GM12878 (cell line): ENCODE results near the gene CTXN1. TPM values are rescaled to one million over a fixed set of nuclear protein-coding genes. Genes with fewer than 3 reads are reported as not detected.

ENCODE experiments used
- ATAC-seq: fragments of 200-7000 bp; cut with Tn5 transposase; 3 replicates; pipeline ENCODE4 v1.9.1; 2020; ENCODE audit warnings: mild to moderate bottlenecking, moderate library complexity
- BruUV-seq: library from RNA; stranded (reverse); fragments of 400-500 nt; replicated peaks from 2 replicates; lab custom pipeline; 2021; lab: Mats Ljungman, UMichigan
- CTCF ChIA-PET: fragments of 300-600 bp; sonication (Branson Sonifier 250); formaldehyde crosslinking; extraction: SDS; loops from one replicate; lab custom pipeline; 2021; ENCODE audit warnings: inconsistent platforms; lab: Yijun Ruan, JAX
- POLR2A ChIA-PET: fragments of 350-600 bp; formaldehyde crosslinking; extraction: SDS; loops from one replicate; lab custom pipeline; 2021; ENCODE audit warnings: inconsistent platforms; lab: Charles Lee
- RAD21 ChIA-PET: fragments of 300-600 bp; sonication (Branson Sonifier 250); formaldehyde crosslinking; loops from one replicate; lab custom pipeline; 2023; ENCODE audit warnings: antibody characterized with exemption; ENCODE audit not compliant: unreplicated experiment; lab: Charles Lee
- SMC1A ChIA-PET: fragments of 300-600 bp; sonication (Branson Sonifier 250); formaldehyde crosslinking; loops from one replicate; lab custom pipeline; 2023; ENCODE audit not compliant: unreplicated experiment, uncharacterized antibody; lab: Charles Lee
- DNase-seq: peaks from one replicate; pipeline ENCODE4 v3.0.0-alpha.2; 2011; ENCODE audit warnings: low read depth, low spot score
- FAIRE-seq: peaks from 3 replicates; lab custom pipeline; 2011; peaks lifted over from hg19 to GRCh38; lab: Jason Lieb, UNC
- H2AFZ ChIP-seq: 2 replicates; pipeline ENCODE4 v1.6.0; 2011; ENCODE audit warnings: low read depth, low read length, control low read depth; ENCODE audit not compliant: control insufficient read depth
- H3K27ac ChIP-seq: 2 replicates; pipeline ENCODE4 v1.5.1; 2011; ENCODE audit warnings: control low read depth; ENCODE audit not compliant: control insufficient read depth, insufficient read depth
- H3K27me3 ChIP-seq, 2 experiments: replicated peaks in 1 of 2; 2 replicates each; pipeline versions ENCODE4 v1.6.0 to v1.6.1; 2011; ENCODE audit warnings: low read length in 1 of 2; ENCODE audit not compliant: control insufficient read depth in 2 of 2, insufficient read depth in 2 of 2
- H3K36me3 ChIP-seq, 2 experiments: 2 replicates each; pipeline ENCODE4 v1.5.1; 2011; ENCODE audit warnings: low read length in 1 of 2; ENCODE audit not compliant: control insufficient read depth in 2 of 2, insufficient read depth in 2 of 2
- H3K4me1 ChIP-seq: 2 replicates; pipeline ENCODE4 v1.6.1; 2011; ENCODE audit warnings: mild to moderate bottlenecking, low read length, moderate library complexity, mixed read lengths; ENCODE audit not compliant: control insufficient read depth, insufficient read depth
- H3K4me2 ChIP-seq: 2 replicates; pipeline ENCODE4 v1.6.0; 2011; ENCODE audit warnings: control low read depth; ENCODE audit not compliant: control insufficient read depth, insufficient read depth
- H3K4me3 ChIP-seq: fragments of 200-600 bp; sonication (generic); 2 replicates; pipeline ENCODE4 v1.5.1; 2016
- H3K79me2 ChIP-seq: 2 replicates; pipeline ENCODE4 v1.6.0; 2011; ENCODE audit warnings: low read length; ENCODE audit not compliant: control insufficient read depth, insufficient read depth
- H3K9ac ChIP-seq: 2 replicates; pipeline ENCODE4 v1.8.0; 2011; ENCODE audit warnings: low read length, control low read depth, mixed read lengths; ENCODE audit not compliant: control insufficient read depth, insufficient read depth
- H3K9me3 ChIP-seq: replicated peaks from 3 replicates; pipeline ENCODE4 v1.5.1; 2011; ENCODE audit warnings: mild to moderate bottlenecking, low read length; ENCODE audit not compliant: control insufficient read depth, insufficient read depth
- H4K20me1 ChIP-seq: 2 replicates; pipeline ENCODE4 v1.6.0; 2011; ENCODE audit not compliant: control insufficient read depth, insufficient read depth
- NFXL1 ChIP-seq: fragments of 450-650 bp; IDR thresholded peaks from 2 replicates; pipeline ENCODE4 v1.6.1; 2017; ENCODE audit warnings: antibody characterized with exemption, mild to moderate bottlenecking, borderline replicate concordance
- SUPT20H ChIP-seq: IDR thresholded peaks from 2 replicates; pipeline ENCODE4 v1.6.1; 2011; ENCODE audit warnings: low read depth, mild to moderate bottlenecking, low read length, moderate library complexity, borderline replicate concordance; ENCODE audit not compliant: control insufficient read depth
- WGBS: methylation state at CpG from one replicate; pipeline ENCODE4 v1.1.6; 2016; ENCODE audit warnings: low lambda C conversion rate; ENCODE audit not compliant: insufficient replicate concordance, insufficient coverage; ENCODE audit errors: missing lambda C conversion rate; 5-methylcytosine and 5-hydroxymethylcytosine counted together
- in situ Hi-C: fragments of 300-500 bp; cut with MboI; formaldehyde crosslinking; loops from 9 replicates; pipeline ENCODE4 v1.14.3; 2018; ENCODE audit warnings: mixed read lengths
- intact Hi-C: fragments of 100-400 bp; cut with micrococcal nuclease; formaldehyde crosslinking; loops from one replicate; pipeline ENCODE4 v1.14.2; 2022; ENCODE audit not compliant: unreplicated experiment
- polyA plus RNA-seq, 11 experiments: library from polyadenylated mRNA; depleted of rRNA in 4 of 11; unstranded in 6 of 11; stranded (reverse) in 5 of 11; fragments of >200 nt; fragmentation: Nextera tagmentation in 4 of 11; fragmentation: Illumina TruSeq in 1 of 11; extraction: Ambion mirVana in 4 of 11; extraction: Trizol in 1 of 11; gene quantifications; 1 replicate in 1 of 11; 2 replicates in 10 of 11; pipeline versions ENCODE4 v1.2.1 to v1.2.3, GENCODE V29; 2011 to 2016; ENCODE audit warnings: inconsistent platforms in 2 of 11, missing spikeins in 2 of 11, low read depth in 1 of 11
- total RNA-seq, 4 experiments: library from RNA; depleted of rRNA in 3 of 4; stranded (reverse); fragments of >200 nt in 3 of 4; fragmentation: Illumina TruSeq in 1 of 4; extraction: Trizol in 1 of 4; gene quantifications; 2 replicates each; pipeline versions ENCODE4 v1.2.1 to v1.2.3, GENCODE V29; 2013 to 2021
- TF ChIP-seq, protein P1 (sequence below): fragments of 450-650 bp; IDR thresholded peaks from 2 replicates; pipeline ENCODE4 v1.6.1; 2018; ENCODE audit warnings: borderline replicate concordance, mild to moderate bottlenecking; ENCODE audit not compliant: partially characterized antibody
- TF ChIP-seq, protein P2 (sequence below): fragments of 150-350 bp; IDR thresholded peaks from 2 replicates; pipeline ENCODE4 v1.6.1; 2014; ENCODE audit warnings: mild to moderate bottlenecking, low read depth, low read length

Gene CTXN1
- total and polyA plus RNA-seq, 10 of the 15 experiments (the other 5 are each of a cell fraction or from before 2014, with no cell fraction given), result 0.04 to 1.0 (median 0.38) TPM; not detected in 4

GRCh38 chr19:7879836-7880235 lies 46.1 kb downstream of the CTXN1 start:
- Histone ChIP-seq H3K36me3 (no peaks in the 10 kb centered on the region), H3K27ac (no peak overlapping the region), H3K4me3 (no peak overlapping the region), H3K79me2 (no peaks in the 10 kb centered on the region), H3K27me3 (no peaks in the 10 kb centered on the region), H2AFZ (no peak overlapping the region), H3K4me1 (no peaks in the 10 kb centered on the region), H3K4me2 (no peak overlapping the region), H4K20me1 (no peaks in the 10 kb centered on the region), H3K9me3 (no peaks in the 10 kb centered on the region), H3K9ac (no peak overlapping the region)
- ChIA-PET SMC1A (no interaction called here), CTCF (interaction anchor here (0.6 to 1.0 kb wide), 2 partner anchors 21 to 28 kb away, joined by 3 read pairs; no protein-coding TSS in a partner anchor), RAD21 (no interaction called here), POLR2A (no interaction called here)
- intact Hi-C loops, result no loop called here
- in situ Hi-C loops, result no loop called here
- DNase-seq, result no peak
- no peak for ATAC-seq
- no TSS peak for BruUV-seq
- FAIRE-seq, result no peak
- WGBS, result 70% methylated on average over 19 of the region's 19 CpGs
- no peak for TF ChIP-seq SUPT20H
- TF ChIP-seq, protein P1, sequence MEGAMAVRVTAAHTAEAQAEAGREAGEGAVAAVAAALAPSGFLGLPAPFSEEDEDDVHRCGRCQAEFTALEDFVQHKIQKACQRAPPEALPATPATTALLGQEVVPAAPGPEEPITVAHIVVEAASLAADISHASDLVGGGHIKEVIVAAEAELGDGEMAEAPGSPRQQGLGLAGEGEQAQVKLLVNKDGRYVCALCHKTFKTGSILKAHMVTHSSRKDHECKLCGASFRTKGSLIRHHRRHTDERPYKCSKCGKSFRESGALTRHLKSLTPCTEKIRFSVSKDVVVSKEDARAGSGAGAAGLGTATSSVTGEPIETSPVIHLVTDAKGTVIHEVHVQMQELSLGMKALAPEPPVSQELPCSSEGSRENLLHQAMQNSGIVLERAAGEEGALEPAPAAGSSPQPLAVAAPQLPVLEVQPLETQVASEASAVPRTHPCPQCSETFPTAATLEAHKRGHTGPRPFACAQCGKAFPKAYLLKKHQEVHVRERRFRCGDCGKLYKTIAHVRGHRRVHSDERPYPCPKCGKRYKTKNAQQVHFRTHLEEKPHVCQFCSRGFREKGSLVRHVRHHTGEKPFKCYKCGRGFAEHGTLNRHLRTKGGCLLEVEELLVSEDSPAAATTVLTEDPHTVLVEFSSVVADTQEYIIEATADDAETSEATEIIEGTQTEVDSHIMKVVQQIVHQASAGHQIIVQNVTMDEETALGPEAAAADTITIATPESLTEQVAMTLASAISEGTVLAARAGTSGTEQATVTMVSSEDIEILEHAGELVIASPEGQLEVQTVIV, result no peak
- TF ChIP-seq NFXL1, result no peak
- TF ChIP-seq, protein P2, sequence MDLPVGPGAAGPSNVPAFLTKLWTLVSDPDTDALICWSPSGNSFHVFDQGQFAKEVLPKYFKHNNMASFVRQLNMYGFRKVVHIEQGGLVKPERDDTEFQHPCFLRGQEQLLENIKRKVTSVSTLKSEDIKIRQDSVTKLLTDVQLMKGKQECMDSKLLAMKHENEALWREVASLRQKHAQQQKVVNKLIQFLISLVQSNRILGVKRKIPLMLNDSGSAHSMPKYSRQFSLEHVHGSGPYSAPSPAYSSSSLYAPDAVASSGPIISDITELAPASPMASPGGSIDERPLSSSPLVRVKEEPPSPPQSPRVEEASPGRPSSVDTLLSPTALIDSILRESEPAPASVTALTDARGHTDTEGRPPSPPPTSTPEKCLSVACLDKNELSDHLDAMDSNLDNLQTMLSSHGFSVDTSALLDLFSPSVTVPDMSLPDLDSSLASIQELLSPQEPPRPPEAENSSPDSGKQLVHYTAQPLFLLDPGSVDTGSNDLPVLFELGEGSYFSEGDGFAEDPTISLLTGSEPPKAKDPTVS, result no peak
